ENCODE measurements around the gene ZNF562. TPM values are rescaled to one million over a fixed set of nuclear protein-coding genes. Genes with fewer than 3 reads are reported as not detected.
A peak's percentile ranks its signal among the peaks of the same experiment; 100 is the strongest.

The ZNF562 gene
- total RNA-seq, 1 experiment from 2014 or later = 56.5 TPM

DNA sequence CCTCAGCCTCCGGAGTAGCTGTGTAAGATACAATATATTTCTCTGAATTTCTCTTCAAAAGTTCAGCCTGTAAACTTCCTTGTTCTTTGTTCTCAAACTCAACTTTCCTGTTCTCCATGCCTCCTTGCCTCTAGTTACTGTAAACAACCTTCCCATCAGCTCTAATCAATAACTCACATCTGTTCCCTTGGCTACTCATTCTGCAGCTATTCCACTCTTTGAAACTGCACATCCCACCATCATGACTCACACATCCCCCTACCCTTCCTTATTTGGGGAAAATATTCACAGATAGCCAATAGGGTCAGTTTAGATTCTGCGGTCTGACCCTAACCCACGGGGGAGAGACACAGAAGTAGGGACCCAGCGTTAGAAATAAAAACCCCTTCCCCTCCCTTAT is 2.0 kb downstream of the ZNF562 start:
- H3K9me3 Mint-ChIP-seq (ENCODE audit: unreplicated experiment) = peaks cover 33% of the 10 kb centered on the region
- ChIA-PET POLR2A (interaction anchor here (0.7 kb wide), 1 partner anchor 1159 kb away, joined by 3 read pairs; the partner anchor contains the start of gene ZNF414), CTCF (interaction anchor here (0.6 to 0.9 kb wide), 2 partner anchors 50 to 1414 kb away, joined by 3 to 4 read pairs; no protein-coding TSS in a partner anchor)
- BruUV-seq (replicated peaks) = no TSS peak
- no peak for DNase-seq (ENCODE audit: unreplicated experiment)
- peaks cover 11% of the 10 kb centered on the region for H3K4me1 Mint-ChIP-seq (ENCODE audit: insufficient read depth, unreplicated experiment)
- TF ChIP-seq, protein P1, sequence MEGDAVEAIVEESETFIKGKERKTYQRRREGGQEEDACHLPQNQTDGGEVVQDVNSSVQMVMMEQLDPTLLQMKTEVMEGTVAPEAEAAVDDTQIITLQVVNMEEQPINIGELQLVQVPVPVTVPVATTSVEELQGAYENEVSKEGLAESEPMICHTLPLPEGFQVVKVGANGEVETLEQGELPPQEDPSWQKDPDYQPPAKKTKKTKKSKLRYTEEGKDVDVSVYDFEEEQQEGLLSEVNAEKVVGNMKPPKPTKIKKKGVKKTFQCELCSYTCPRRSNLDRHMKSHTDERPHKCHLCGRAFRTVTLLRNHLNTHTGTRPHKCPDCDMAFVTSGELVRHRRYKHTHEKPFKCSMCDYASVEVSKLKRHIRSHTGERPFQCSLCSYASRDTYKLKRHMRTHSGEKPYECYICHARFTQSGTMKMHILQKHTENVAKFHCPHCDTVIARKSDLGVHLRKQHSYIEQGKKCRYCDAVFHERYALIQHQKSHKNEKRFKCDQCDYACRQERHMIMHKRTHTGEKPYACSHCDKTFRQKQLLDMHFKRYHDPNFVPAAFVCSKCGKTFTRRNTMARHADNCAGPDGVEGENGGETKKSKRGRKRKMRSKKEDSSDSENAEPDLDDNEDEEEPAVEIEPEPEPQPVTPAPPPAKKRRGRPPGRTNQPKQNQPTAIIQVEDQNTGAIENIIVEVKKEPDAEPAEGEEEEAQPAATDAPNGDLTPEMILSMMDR (IDR thresholded peaks at IDR 0.05; ENCODE audit: unreplicated experiment) = no peak
- intact Hi-C loops (cut with micrococcal nuclease) = no loop called here
- H3K36me3 Mint-ChIP-seq (ENCODE audit: insufficient read depth, unreplicated experiment) = peaks cover 71% of the 10 kb centered on the region
- H3K4me3 Mint-ChIP-seq (ENCODE audit: unreplicated experiment) = peak overlapping the region; percentile 23
- H3K27ac Mint-ChIP-seq (ENCODE audit: low read depth, unreplicated experiment) = no peak overlapping the region
- no peaks in the 10 kb centered on the region for H3K27me3 Mint-ChIP-seq (ENCODE audit: insufficient read depth, unreplicated experiment)

DNA sequence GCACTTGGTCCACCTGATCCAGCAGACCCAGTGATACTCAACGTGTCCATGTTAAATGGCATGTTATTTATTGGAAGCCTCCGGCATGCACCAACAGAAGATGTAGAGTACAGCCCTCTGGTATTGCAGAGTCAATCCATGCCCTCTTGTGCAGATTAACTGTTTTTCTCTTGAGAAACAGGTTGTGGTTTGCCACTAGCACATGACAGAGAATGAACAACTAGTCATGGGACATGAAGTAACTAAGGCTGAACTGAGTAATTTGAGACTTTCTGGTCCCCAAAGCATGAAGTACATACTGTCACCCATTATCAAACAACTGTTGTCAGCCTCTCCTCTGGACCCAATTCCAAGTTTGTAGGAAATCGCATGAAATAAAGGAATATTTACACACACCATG is 3.2 kb downstream of the ZNF562 start:
- BruUV-seq (replicated peaks) = no TSS peak
- CTCF ChIA-PET = no interaction called here
- TF ChIP-seq, protein P1 (IDR thresholded peaks at IDR 0.05; ENCODE audit: unreplicated experiment) = no peak

GRCh38 chr19:9668544-9668943 is 6.4 kb downstream of the ZNF562 start:
- POLR2A ChIA-PET = interaction anchor here (0.7 to 1.2 kb wide), 4 partner anchors 23 to 100 kb away, joined by 3 to 4 read pairs (median 4); partner anchors contain the start of gene ZNF846

More for the DNA sequence above, 3.2 kb downstream of the ZNF562 start:
- peaks cover 82% of the 10 kb centered on the region for H3K36me3 Mint-ChIP-seq (ENCODE audit: insufficient read depth, unreplicated experiment)
- DNase-seq (ENCODE audit: unreplicated experiment) = no peak
- no peak overlapping the region for H3K4me3 Mint-ChIP-seq (ENCODE audit: unreplicated experiment)
- no peak overlapping the region for H3K27ac Mint-ChIP-seq (ENCODE audit: low read depth, unreplicated experiment)
- POLR2A ChIA-PET = no interaction called here
- H3K27me3 Mint-ChIP-seq (ENCODE audit: insufficient read depth, unreplicated experiment) = no peaks in the 10 kb centered on the region
- H3K9me3 Mint-ChIP-seq (ENCODE audit: unreplicated experiment) = peaks cover 39% of the 10 kb centered on the region
- H3K4me1 Mint-ChIP-seq (ENCODE audit: insufficient read depth, unreplicated experiment) = peaks cover 11% of the 10 kb centered on the region
- intact Hi-C loops (cut with micrococcal nuclease) = no loop called here

GRCh38 chr19:9667898-9668297 is 7.0 kb downstream of the ZNF562 start:
- no peak for DNase-seq (ENCODE audit: unreplicated experiment)
- CTCF ChIA-PET = interaction anchor here (0.7 to 1.3 kb wide), 3 partner anchors 42 to 70 kb away, joined by 3 to 5 read pairs (median 4); no protein-coding TSS in a partner anchor
- POLR2A ChIA-PET = interaction anchor here (1.1 to 1.2 kb wide), 2 partner anchors 46 to 100 kb away, joined by 4 read pairs; partner anchors contain the start of gene ZNF846
- Mint-ChIP-seq H3K27ac (ENCODE audit: low read depth, unreplicated experiment) (no peak overlapping the region), H3K27me3 (ENCODE audit: insufficient read depth, unreplicated experiment) (no peaks in the 10 kb centered on the region), H3K4me1 (ENCODE audit: insufficient read depth, unreplicated experiment) (no peaks in the 10 kb centered on the region), H3K36me3 (ENCODE audit: insufficient read depth, unreplicated experiment) (peaks cover 77% of the 10 kb centered on the region), H3K4me3 (ENCODE audit: unreplicated experiment) (no peak overlapping the region), H3K9me3 (ENCODE audit: unreplicated experiment) (peaks cover 34% of the 10 kb centered on the region)
- TF ChIP-seq, protein P1 (IDR thresholded peaks at IDR 0.05; ENCODE audit: unreplicated experiment) = no peak
- no TSS peak for BruUV-seq (replicated peaks)
- intact Hi-C loops (cut with micrococcal nuclease) = no loop called here

More at GRCh38 chr19:9668544-9668943, 6.4 kb downstream of the ZNF562 start:
- TF ChIP-seq, protein P1 (IDR thresholded peaks at IDR 0.05; ENCODE audit: unreplicated experiment) = no peak
- no peak for DNase-seq (ENCODE audit: unreplicated experiment)
- peaks cover 83% of the 10 kb centered on the region for H3K36me3 Mint-ChIP-seq (ENCODE audit: insufficient read depth, unreplicated experiment)
- H3K27ac Mint-ChIP-seq (ENCODE audit: low read depth, unreplicated experiment) = no peak overlapping the region
- intact Hi-C loops (cut with micrococcal nuclease) = no loop called here
- BruUV-seq (replicated peaks) = no TSS peak
- H3K9me3 Mint-ChIP-seq (ENCODE audit: unreplicated experiment) = peaks cover 34% of the 10 kb centered on the region
- CTCF ChIA-PET = interaction anchor here (0.5 to 1.3 kb wide), 4 partner anchors 43 to 1014 kb away, joined by 3 to 5 read pairs (median 4); no protein-coding TSS in a partner anchor
- no peak overlapping the region for H3K4me3 Mint-ChIP-seq (ENCODE audit: unreplicated experiment)
- H3K4me1 Mint-ChIP-seq (ENCODE audit: insufficient read depth, unreplicated experiment) = no peaks in the 10 kb centered on the region
- H3K27me3 Mint-ChIP-seq (ENCODE audit: insufficient read depth, unreplicated experiment) = no peaks in the 10 kb centered on the region

Data from MCF 10A (cell line).